Measurements from ENCODE around the gene LAMA2. TPM values are rescaled to one million over a fixed set of nuclear protein-coding genes. Genes with fewer than 3 reads are reported as not detected.

LAMA2 gene
- total RNA-seq, 1 experiment from 2014 or later = 8.2 TPM

GRCh38 chr6:129351807-129352206, 468.9 kb downstream of the LAMA2 start (continued):
- TF ChIP-seq CTCF (IDR thresholded peaks at IDR 0.05 in 2 of 3, conservative IDR thresholded peaks at IDR 0.05 in 1 of 3; ENCODE audit: borderline replicate concordance in 1 of 3, insufficient read depth in 1 of 3, low read depth in 2 of 3, low read length in 2 of 3) (no peak), EZH2 (IDR thresholded peaks at IDR 0.05) (no peak), TCF7L2 (IDR thresholded peaks at IDR 0.05; ENCODE audit: borderline replicate concordance, extremely low read depth, insufficient read depth, insufficient read length) (no peak), FOSL1 (IDR thresholded peaks at IDR 0.05; ENCODE audit: low read depth) (no peak), MAX (IDR thresholded peaks at IDR 0.05) (no peak)

- no peak overlapping the region for H3K9ac ChIP-seq (ENCODE audit: low read length)
- H3K4me2 ChIP-seq (ENCODE audit: low read length) = no peak overlapping the region
- no peaks in the 10 kb centered on the region for H3K9me2 ChIP-seq (ENCODE audit: insufficient read depth)
- RAD21 ChIA-PET (ENCODE audit: low non-redundant PET in 1 of 2, low total read pairs in 2 of 2, uncharacterized antibody in 2 of 2, unreplicated experiment in 2 of 2) = no interaction called here
- no peaks in the 10 kb centered on the region for H3K79me2 ChIP-seq (ENCODE audit: insufficient read depth, low read length)
- no peaks in the 10 kb centered on the region for H3K27me3 ChIP-seq (ENCODE audit: insufficient read depth, low read length)
- TF ChIP-seq ELF1 (IDR thresholded peaks at IDR 0.05; ENCODE audit: borderline replicate concordance, low read depth) = no peak
- 0 out of 2 replicates have a peak, but pooled peaks have one; percentile 23 for TF ChIP-seq MAX (IDR thresholded peaks at IDR 0.05)
- no peaks in the 10 kb centered on the region for H4K20me1 ChIP-seq (ENCODE audit: insufficient read depth)
- no peak overlapping the region for H3K27ac ChIP-seq (ENCODE audit: low read depth, low read length)
- POLR2A ChIA-PET = no interaction called here
- ATAC-seq (no peak), DNase-seq (ENCODE audit: low read depth, low spot score) (no peak)
- CTCF ChIA-PET = interaction anchor here (1.4 kb wide), 1 partner anchor 17 kb away, joined by 3 read pairs; no protein-coding TSS in a partner anchor
- intact Hi-C loops (cut with micrococcal nuclease) = no loop called here
- H2AFZ ChIP-seq (ENCODE audit: low read depth, low read length, poor library complexity, severe bottlenecking) = no peak overlapping the region
- no peaks in the 10 kb centered on the region for H3K36me3 ChIP-seq (ENCODE audit: control insufficient read depth in 1 of 2, insufficient read depth in 2 of 2, low read length in 2 of 2)
- no peaks in the 10 kb centered on the region for H3K9me3 ChIP-seq (ENCODE audit: control insufficient read depth in 1 of 2, insufficient read depth in 1 of 2, low read depth in 1 of 2, low read length in 2 of 2)
- BruUV-seq (replicated peaks) = no TSS peak
- no peak overlapping the region for H3K4me3 ChIP-seq (replicated peaks in 1 of 2; ENCODE audit: low read depth in 1 of 2, low read length in 2 of 2)
- H3K4me1 ChIP-seq (ENCODE audit: control insufficient read depth in 1 of 2, insufficient read depth in 2 of 2, low read length in 2 of 2) = peaks cover 0 to 8% of the 10 kb centered on the region in 2 experiments; a peak in 1 of 4 replicates
Measured at GRCh38 chr6:129353067-129353466, 470.1 kb downstream of the LAMA2 start.
